ENCODE data around the gene SLC7A4.

GRCh38 chr22:20998411-20999336 lies 33.7 kb downstream of the SLC7A4 start:
- no peak for TF ChIP-seq CTCF (conservative IDR thresholded peaks at IDR 0.05; ENCODE audit: low read length)
- TF ChIP-seq EZH2phosphoT487 (IDR thresholded peaks at IDR 0.05; ENCODE audit: borderline replicate concordance, low read depth, low read length) = no peak

All from OCI-LY7 (cell line).